HepG2 (cell line): Measurements from ENCODE around the gene LRRC74B. TPM values are rescaled to one million over a fixed set of nuclear protein-coding genes. Genes with fewer than 3 reads are reported as not detected.

Source experiments
- ATAC-seq: fragments of 200-7000 bp; cut with Tn5 transposase; 3 replicates; pipeline ENCODE4 v1.9.1; 2020; ENCODE audit warnings: mild to moderate bottlenecking, moderate library complexity
- BruUV-seq: library from RNA; stranded (reverse); fragments of 400-500 nt; replicated peaks from 2 replicates; lab custom pipeline; 2021; lab: Mats Ljungman, UMichigan
- CTCF ChIA-PET: fragments of 300-600 bp; formaldehyde crosslinking; extraction: SDS; loops from one replicate; lab custom pipeline; 2021; ENCODE audit warnings: low total read pairs, inconsistent platforms, low intra/inter-chr PET ratio; lab: Yijun Ruan, JAX
- POLR2A ChIA-PET: fragments of 350-600 bp; sonication (Branson Sonifier 250); formaldehyde crosslinking; loops from one replicate; lab custom pipeline; 2020; ENCODE audit warnings: antibody characterized with exemption, inconsistent platforms; lab: Yijun Ruan, JAX
- DNase-seq: peaks from one replicate; pipeline ENCODE4 v3.0.0-alpha.2; 2015; ENCODE audit warnings: low spot score
- FAIRE-seq: peaks from 3 replicates; lab custom pipeline; 2011; peaks lifted over from hg19 to GRCh38; lab: Jason Lieb, UNC
- H2AFZ ChIP-seq: one replicate; pipeline ENCODE4 v1.6.1; 2011; ENCODE audit warnings: low read length, inconsistent platforms
- H3K27ac ChIP-seq: fragments of 300-600 bp; 3 replicates; pipeline ENCODE4 v1.8.0; 2011; ENCODE audit warnings: mixed run types, mild to moderate bottlenecking, mixed read lengths, low read length, inconsistent platforms; ENCODE audit not compliant: insufficient read depth; ENCODE audit errors: extremely low read length
- H3K27me3 ChIP-seq, 2 experiments: fragments of 200-600 bp in 1 of 2; 2 replicates in 1 of 2; 3 replicates in 1 of 2; pipeline versions ENCODE4 v1.6.0 to v1.8.0; 2011; ENCODE audit warnings: low read length in 2 of 2, mild to moderate bottlenecking in 2 of 2, moderate library complexity in 2 of 2, inconsistent platforms in 1 of 2; ENCODE audit not compliant: insufficient read depth in 2 of 2, control insufficient read depth in 1 of 2
- H3K36me3 ChIP-seq, 2 experiments: fragments of 200-600 bp in 1 of 2; replicated peaks in 1 of 2; 2 replicates in 1 of 2; 3 replicates in 1 of 2; pipeline versions ENCODE4 v1.5.1 to v1.8.0; 2011; ENCODE audit warnings: low read length in 2 of 2, inconsistent platforms in 1 of 2; ENCODE audit not compliant: insufficient read depth in 2 of 2, control insufficient read depth in 1 of 2
- H3K4me1 ChIP-seq: 2 replicates; pipeline ENCODE4 v1.5.1; 2012; ENCODE audit warnings: low read length, inconsistent platforms; ENCODE audit not compliant: insufficient read depth
- H3K4me2 ChIP-seq: 2 replicates; pipeline ENCODE4 v1.6.0; 2011; ENCODE audit warnings: low read depth, low read length, inconsistent platforms
- H3K4me3 ChIP-seq, 3 experiments: fragments of 200-600 bp in 1 of 3; sonication (generic), shearing (Covaris generic) in 1 of 3; replicated peaks in 1 of 3; 2 replicates each; pipeline ENCODE4 v1.5.1; 2011 to 2016; ENCODE audit warnings: low read length in 3 of 3, inconsistent platforms in 2 of 3, low read depth in 2 of 3, mild to moderate bottlenecking in 2 of 3, control low read depth in 1 of 3, mixed read lengths in 1 of 3; ENCODE audit not compliant: insufficient read depth in 1 of 3
- H3K79me2 ChIP-seq: one replicate; pipeline ENCODE4 v1.6.1; 2011; ENCODE audit warnings: low read length, inconsistent platforms; ENCODE audit not compliant: insufficient read depth
- H3K9ac ChIP-seq: 2 replicates; pipeline ENCODE4 v1.6.0; 2011; ENCODE audit warnings: mild to moderate bottlenecking, low read depth, low read length, inconsistent platforms; ENCODE audit not compliant: insufficient read depth
- H3K9me3 ChIP-seq: 2 replicates; pipeline ENCODE4 v1.5.1; 2012; ENCODE audit warnings: mild to moderate bottlenecking, low read length
- H4K20me1 ChIP-seq: 2 replicates; pipeline ENCODE4 v1.6.0; 2011; ENCODE audit warnings: inconsistent platforms, mild to moderate bottlenecking, low read length, moderate library complexity; ENCODE audit not compliant: insufficient read depth
- ARID2 ChIP-seq: sonication (generic); formaldehyde crosslinking; IDR thresholded peaks from 2 replicates; pipeline ENCODE4 v1.8.1; 2022; ENCODE audit warnings: mild to moderate bottlenecking, missing genetic modification reagents, borderline replicate concordance
- BRCA1 ChIP-seq: sonication (generic); formaldehyde crosslinking; IDR thresholded peaks from 2 replicates; pipeline ENCODE4 v1.4.0; 2020; ENCODE audit warnings: missing genetic modification reagents
- DRAP1 ChIP-seq: IDR thresholded peaks from 2 replicates; pipeline ENCODE4 v1.6.1; 2016; ENCODE audit warnings: missing genetic modification reagents, missing compliant biosample characterization
- NR0B2 ChIP-seq: sonication (generic); formaldehyde crosslinking; IDR thresholded peaks from 2 replicates; pipeline ENCODE4 v1.4.0; 2020; ENCODE audit warnings: mild to moderate bottlenecking, missing genetic modification reagents
- ZFP36L2 ChIP-seq: sonication (generic); formaldehyde crosslinking; IDR thresholded peaks from 2 replicates; pipeline ENCODE4 v1.4.0; 2020; ENCODE audit warnings: missing genetic modification reagents
- ZFP91 ChIP-seq: sonication (generic); formaldehyde crosslinking; IDR thresholded peaks from 2 replicates; pipeline ENCODE4 v1.9.0; 2022; ENCODE audit warnings: missing genetic modification reagents, mild to moderate bottlenecking, borderline replicate concordance
- ZFX ChIP-seq: sonication (generic); formaldehyde crosslinking; IDR thresholded peaks from 2 replicates; pipeline ENCODE4 v1.4.0; 2020; ENCODE audit warnings: mild to moderate bottlenecking, low read depth, missing genetic modification reagents, moderate library complexity
- ZNF292 ChIP-seq: sonication (generic); formaldehyde crosslinking; IDR thresholded peaks from 2 replicates; pipeline ENCODE4 v1.8.1; 2022; ENCODE audit warnings: mild to moderate bottlenecking, low read depth, missing genetic modification reagents, borderline replicate concordance
- ZNF501 ChIP-seq: sonication (generic); formaldehyde crosslinking; IDR thresholded peaks from 2 replicates; pipeline ENCODE4 v1.5.1; 2020; ENCODE audit warnings: mild to moderate bottlenecking, moderate library complexity, missing genetic modification reagents
- ZNF775 ChIP-seq: sonication (generic); formaldehyde crosslinking; IDR thresholded peaks from 2 replicates; pipeline ENCODE4 v1.4.0; 2020; ENCODE audit warnings: missing genetic modification reagents, mild to moderate bottlenecking, moderate library complexity, borderline replicate concordance
- WGBS: methylation state at CpG from one replicate; pipeline ENCODE4 v1.1.6; 2017; ENCODE audit warnings: low lambda C conversion rate; 5-methylcytosine and 5-hydroxymethylcytosine counted together
- in situ Hi-C: cut with HindIII; loops from 2 replicates; pipeline ENCODE4 v1.10.0; 2017; ENCODE audit warnings: low pct_unique_long_range_greater_than_20kb; ENCODE audit not compliant: extremely low pct_ligation_motif_present
- intact Hi-C: fragments of 100-400 bp; cut with micrococcal nuclease; formaldehyde crosslinking; loops from one replicate; pipeline ENCODE4 v1.10.0; 2022; ENCODE audit not compliant: unreplicated experiment
- polyA plus RNA-seq, 8 experiments: library from polyadenylated mRNA; depleted of rRNA in 3 of 8; stranded (reverse) in 7 of 8; unstranded in 1 of 8; fragments of >200 nt; fragmentation: Illumina TruSeq in 4 of 8; extraction: Trizol in 4 of 8; gene quantifications; 2 replicates each; pipeline versions ENCODE4 v1.2.1 to v1.2.3, GENCODE V29; 2011 to 2016; ENCODE audit warnings: low read depth in 4 of 8, missing spikeins in 1 of 8, mixed read lengths in 1 of 8; ENCODE audit not compliant: insufficient read depth in 1 of 8
- total RNA-seq, 5 experiments: library from RNA; depleted of rRNA; stranded (reverse); fragments of >200 nt; fragmentation: Illumina TruSeq; extraction: Trizol; gene quantifications; 2 replicates each; pipeline ENCODE4 v1.2.3, GENCODE V29; 2016; ENCODE audit warnings: low read depth in 1 of 5

Gene LRRC74B
- total and polyA plus RNA-seq, 2 of the 13 experiments (the other 11 are each of a cell fraction or from before 2014, with no cell fraction given): not detected

GRCh38 chr22:21105294-21105693 is 59.5 kb downstream of the LRRC74B start:
- TF ChIP-seq ARID2 (CRISPR knock-in tag) (no peak), ZNF292 (no peak), ZNF501 (CRISPR knock-in tag) (no peak), ZFP36L2 (CRISPR knock-in tag) (no peak), ZFX (no peak), DRAP1 (CRISPR knock-in tag) (no peak), ZNF775 (CRISPR knock-in tag) (no peak), BRCA1 (CRISPR knock-in tag) (no peak)
- TF ChIP-seq, all 625 proteins: peak for 0
- H3K9ac ChIP-seq: no peak overlapping the region
- no peaks in the 10 kb centered on the region for H4K20me1 ChIP-seq
- no peaks in the 10 kb centered on the region for H3K4me1 ChIP-seq
- no peaks in the 10 kb centered on the region for H3K36me3 ChIP-seq
- in situ Hi-C loops (no loop called here), intact Hi-C loops (no loop called here)
- CTCF ChIA-PET: no interaction called here
- H3K9me3 ChIP-seq: no peaks in the 10 kb centered on the region
- BruUV-seq: no TSS peak
- no peak overlapping the region for H2AFZ ChIP-seq
- no peak overlapping the region for H3K4me3 ChIP-seq
- no peaks in the 10 kb centered on the region for H3K79me2 ChIP-seq
- FAIRE-seq (no peak), ATAC-seq (no peak), DNase-seq (no peak)
- H3K4me2 ChIP-seq: no peak overlapping the region
- POLR2A ChIA-PET: no interaction called here
- H3K27ac ChIP-seq: no peak overlapping the region
- WGBS: 4% methylated on average over 2 of the region's 2 CpGs
- H3K27me3 ChIP-seq: peaks cover 1 to 13% of the 10 kb centered on the region in 2 experiments; a peak in 3 of 5 replicates

GRCh38 chr22:21106000-21106399 is 60.3 kb downstream of the LRRC74B start:
- POLR2A ChIA-PET: no interaction called here
- BruUV-seq: no TSS peak
- DNase-seq (no peak), FAIRE-seq (no peak), ATAC-seq (no peak)
- H3K9me3 ChIP-seq: no peaks in the 10 kb centered on the region
- intact Hi-C loops (no loop called here), in situ Hi-C loops (no loop called here)
- no peaks in the 10 kb centered on the region for H4K20me1 ChIP-seq
- H2AFZ ChIP-seq: no peak overlapping the region
- no peak overlapping the region for H3K9ac ChIP-seq
- H3K27me3 ChIP-seq: peaks cover 1 to 11% of the 10 kb centered on the region in 2 experiments; a peak in 3 of 5 replicates
- CTCF ChIA-PET: no interaction called here
- TF ChIP-seq NR0B2 (CRISPR knock-in tag) (no peak), ZFP91 (CRISPR knock-in tag) (no peak)
- H3K4me1 ChIP-seq: no peaks in the 10 kb centered on the region
- no peak overlapping the region for H3K4me2 ChIP-seq
- 25% methylated on average over 5 of the region's 5 CpGs for WGBS
- H3K79me2 ChIP-seq: no peaks in the 10 kb centered on the region
- no peak overlapping the region for H3K27ac ChIP-seq
- no peak overlapping the region for H3K4me3 ChIP-seq
- no peaks in the 10 kb centered on the region for H3K36me3 ChIP-seq
